Prostate gland (tissue), 2 donors: ENCODE data around the gene CERS6. TPM values are rescaled to one million over a fixed set of nuclear protein-coding genes. Genes with fewer than 3 reads are reported as not detected.

Experiments
- DNase-seq: peaks from one replicate; pipeline ENCODE4 v3.0.0-alpha.2; 2019; ENCODE audit warnings: low spot score
- H3K27ac ChIP-seq, 2 donors: fragments of 200-600 bp; sonication (generic); 2 replicates each; pipeline ENCODE4 v1.5.1; 2017 to 2019
- H3K27me3 ChIP-seq: fragments of 200-600 bp; sonication (generic); replicated peaks from 2 replicates; pipeline ENCODE4 v1.5.1; 2019; ENCODE audit not compliant: insufficient read depth
- H3K36me3 ChIP-seq, 2 donors: fragments of 200-600 bp; sonication (generic); 1 replicate in 1 of 2; 2 replicates in 1 of 2; pipeline versions ENCODE4 v1.5.1 to v1.8.1; 2017 to 2019
- H3K4me1 ChIP-seq: fragments of 200-600 bp; sonication (generic); replicated peaks from 2 replicates; pipeline ENCODE4 v1.5.1; 2019
- H3K4me3 ChIP-seq, 2 donors: fragments of 200-600 bp; sonication (generic); 2 replicates each; pipeline ENCODE4 v1.5.1; 2017 to 2019
- H3K9me3 ChIP-seq: fragments of 200-600 bp; sonication (generic); 2 replicates; pipeline ENCODE4 v1.5.1; 2017
- CTCF ChIP-seq, 4 experiments: fragments of 200-600 bp in 2 of 4; fragments of 450-650 bp in 2 of 4; sonication (generic) in 2 of 4; IDR thresholded peaks; 1 replicate in 3 of 4; 2 replicates in 1 of 4; pipeline ENCODE4 v1.5.1; 2016 to 2019; ENCODE audit warnings: antibody characterized with exemption in 4 of 4, mild to moderate bottlenecking in 2 of 4, moderate library complexity in 2 of 4
- POLR2A ChIP-seq: fragments of 450-650 bp; IDR thresholded peaks from one replicate; pipeline ENCODE4 v1.6.1; 2016; ENCODE audit warnings: antibody characterized with exemption, mild to moderate bottlenecking
- POLR2AphosphoS5 ChIP-seq: sonication (generic); formaldehyde crosslinking; IDR thresholded peaks from one replicate; pipeline ENCODE4 v1.6.1; 2017; ENCODE audit warnings: antibody characterized with exemption
- WGBS: methylation state at CpG from one replicate; pipeline ENCODE4 v1.1.5; 2018; 5-methylcytosine and 5-hydroxymethylcytosine counted together
- intact Hi-C: fragments of 100-400 bp; cut with DNase I; formaldehyde crosslinking; loops from one replicate; pipeline ENCODE4 v1.14.2; 2022
- total RNA-seq, 2 donors: library from RNA; depleted of rRNA; stranded (reverse); fragments of >200 nt; gene quantifications; one replicate each; pipeline ENCODE4 v1.1.0, GENCODE V29; 2016

The CERS6 gene
- total RNA-seq, 2 donors from 2014 or later = 30.1 to 67.8 TPM

- Histone ChIP-seq H3K27ac (no peak overlapping the region), H3K9me3 (no peaks in the 10 kb centered on the region), H3K27me3 (no peaks in the 10 kb centered on the region), H3K4me3 (no peak overlapping the region), H3K36me3 (no peaks in the 10 kb centered on the region), H3K4me1 (no peaks in the 10 kb centered on the region)
- DNase-seq = no peak
- no peak for TF ChIP-seq POLR2A
- no peak for TF ChIP-seq CTCF (IDR thresholded peaks at IDR 0.05)
- no peak for TF ChIP-seq POLR2AphosphoS5
- intact Hi-C loops = loop anchor here (10.0 kb wide), 1 partner anchor 48 kb away; no protein-coding TSS in a partner anchor
- WGBS = 85% methylated on average over 2 of the region's 2 CpGs
Measured at GRCh38 chr2:168706806-168707205, 250.7 kb downstream of the CERS6 start.

- Histone ChIP-seq H3K36me3 (no peaks in the 10 kb centered on the region), H3K27me3 (no peaks in the 10 kb centered on the region), H3K4me1 (no peaks in the 10 kb centered on the region), H3K4me3 (no peak overlapping the region), H3K27ac (no peak overlapping the region), H3K9me3 (no peaks in the 10 kb centered on the region)
- DNase-seq = no peak
- 83% methylated on average over 1 of the region's 1 CpG for WGBS
- intact Hi-C loops = loop anchor here (10.0 kb wide), 1 partner anchor 47 kb away; no protein-coding TSS in a partner anchor
- TF ChIP-seq CTCF (IDR thresholded peaks at IDR 0.05) (no peak), POLR2A (no peak), POLR2AphosphoS5 (no peak)
Measured at GRCh38 chr2:168708080-168708479, 252.0 kb downstream of the CERS6 start.

- no peak for DNase-seq
- Histone ChIP-seq H3K4me3 (no peak overlapping the region), H3K9me3 (no peaks in the 10 kb centered on the region), H3K36me3 (no peaks in the 10 kb centered on the region), H3K27me3 (no peaks in the 10 kb centered on the region), H3K4me1 (no peaks in the 10 kb centered on the region), H3K27ac (no peak overlapping the region)
- 83% methylated on average over 4 of the region's 4 CpGs for WGBS
- intact Hi-C loops = no loop called here
- TF ChIP-seq CTCF (IDR thresholded peaks at IDR 0.05) (no peak), POLR2A (no peak), POLR2AphosphoS5 (no peak)
Measured at GRCh38 chr2:168710754-168711467, 254.8 kb downstream of the CERS6 start.

GRCh38 chr2:168712053-168712452 is 256.0 kb downstream of the CERS6 start:
- intact Hi-C loops = no loop called here
- no peak for DNase-seq
- Histone ChIP-seq H3K27me3 (no peaks in the 10 kb centered on the region), H3K27ac (no peak overlapping the region), H3K9me3 (no peaks in the 10 kb centered on the region), H3K36me3 (no peaks in the 10 kb centered on the region), H3K4me1 (no peaks in the 10 kb centered on the region), H3K4me3 (no peak overlapping the region)
- 61% methylated on average over 1 of the region's 1 CpG for WGBS
- TF ChIP-seq POLR2A (no peak), POLR2AphosphoS5 (no peak), CTCF (IDR thresholded peaks at IDR 0.05) (no peak)

- no peak for DNase-seq
- intact Hi-C loops = no loop called here
- Histone ChIP-seq H3K36me3 (no peaks in the 10 kb centered on the region), H3K4me3 (no peak overlapping the region), H3K27me3 (no peaks in the 10 kb centered on the region), H3K4me1 (no peaks in the 10 kb centered on the region), H3K27ac (no peak overlapping the region), H3K9me3 (no peaks in the 10 kb centered on the region)
- WGBS = 79% methylated on average over 1 of the region's 1 CpG
- TF ChIP-seq CTCF (IDR thresholded peaks at IDR 0.05) (no peak), POLR2AphosphoS5 (no peak), POLR2A (no peak)
Measured at GRCh38 chr2:168713325-168713724, 257.3 kb downstream of the CERS6 start.
